SK-N-SH treated with all-trans-retinoic acid at 6 μM for 48 hours (cell line): ENCODE measurements around the gene OSBPL9.

ENCODE experiments used
- ARNTL ChIP-seq: fragments of 450-650 bp; formaldehyde crosslinking; IDR thresholded peaks from 2 replicates; pipeline ENCODE4 v1.5.0; 2020; ENCODE audit warnings: low read depth, mild to moderate bottlenecking, moderate library complexity, borderline replicate concordance
- CSDC2 ChIP-seq: fragments of 250-450 bp; sonication (Bioruptor Pico); IDR thresholded peaks from 2 replicates; pipeline ENCODE4 v1.5.0; 2020; ENCODE audit warnings: mild to moderate bottlenecking, moderate library complexity
- ISL1 ChIP-seq: fragments of 250-450 bp; sonication (Bioruptor Pico); IDR thresholded peaks from 2 replicates; pipeline ENCODE4 v2.1.2; 2022; ENCODE audit warnings: mild to moderate bottlenecking, moderate library complexity
- OSR1 ChIP-seq: fragments of 250-450 bp; sonication (Bioruptor Pico); IDR thresholded peaks from 2 replicates; pipeline ENCODE4 v1.8.0; 2022; ENCODE audit warnings: moderate library complexity, mild to moderate bottlenecking, inconsistent platforms
- SNAI2 ChIP-seq: fragments of 250-450 bp; sonication (Bioruptor Pico); IDR thresholded peaks from 2 replicates; pipeline ENCODE4 v1.5.0; 2020; ENCODE audit warnings: mild to moderate bottlenecking, moderate library complexity
- ZFP30 ChIP-seq: fragments of 450-650 bp; formaldehyde crosslinking; IDR thresholded peaks from 2 replicates; pipeline ENCODE4 v1.5.0; 2022; ENCODE audit warnings: mild to moderate bottlenecking, moderate library complexity
- ZNF565 ChIP-seq: fragments of 450-650 bp; formaldehyde crosslinking; conservative IDR thresholded peaks from 2 replicates; pipeline ENCODE4 v1.5.0; 2020; ENCODE audit warnings: low read depth, mild to moderate bottlenecking, moderate library complexity
- TF ChIP-seq, protein P1 (sequence below): fragments of 250-450 bp; sonication (Bioruptor Pico); IDR thresholded peaks from 2 replicates; pipeline ENCODE4 v1.5.1; 2021; ENCODE audit warnings: mild to moderate bottlenecking, moderate library complexity
- TF ChIP-seq, protein P2 (sequence below): fragments of 250-450 bp; sonication (Bioruptor Pico); IDR thresholded peaks from 2 replicates; pipeline ENCODE4 v1.5.0; 2020; ENCODE audit warnings: mild to moderate bottlenecking, moderate library complexity
- TF ChIP-seq, protein P3 (sequence below): fragments of 250-450 bp; sonication (Bioruptor Pico); IDR thresholded peaks from 2 replicates; pipeline ENCODE4 v1.8.0; 2020; ENCODE audit warnings: mild to moderate bottlenecking, moderate library complexity, borderline replicate concordance

DNA sequence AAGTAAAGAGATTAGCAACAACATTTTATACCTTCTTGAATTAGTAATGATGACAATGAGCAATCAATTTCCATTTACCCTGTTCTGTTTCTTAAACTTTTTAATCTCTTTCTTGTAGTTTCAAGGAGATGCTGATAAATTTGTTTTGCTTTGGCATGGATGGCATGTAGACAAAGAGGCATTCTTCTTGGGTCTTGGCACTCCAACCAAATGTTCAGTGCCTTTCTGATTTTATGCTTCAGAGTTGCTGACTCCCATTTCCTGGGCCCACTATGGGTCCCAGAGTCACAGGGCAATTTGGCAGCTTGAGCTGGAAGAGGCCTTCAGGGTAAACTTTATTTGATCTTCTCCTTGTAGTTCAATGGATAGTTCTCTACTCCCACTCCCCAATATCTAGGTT is 42.1 kb upstream of the OSBPL9 start:
- TF ChIP-seq ZNF565 (CRISPR knock-in tag) (no peak), ISL1 (no peak), SNAI2 (no peak), CSDC2 (no peak), ZFP30 (CRISPR knock-in tag) (no peak), ARNTL (CRISPR knock-in tag) (no peak), OSR1 (no peak)
- TF ChIP-seq, protein P1, sequence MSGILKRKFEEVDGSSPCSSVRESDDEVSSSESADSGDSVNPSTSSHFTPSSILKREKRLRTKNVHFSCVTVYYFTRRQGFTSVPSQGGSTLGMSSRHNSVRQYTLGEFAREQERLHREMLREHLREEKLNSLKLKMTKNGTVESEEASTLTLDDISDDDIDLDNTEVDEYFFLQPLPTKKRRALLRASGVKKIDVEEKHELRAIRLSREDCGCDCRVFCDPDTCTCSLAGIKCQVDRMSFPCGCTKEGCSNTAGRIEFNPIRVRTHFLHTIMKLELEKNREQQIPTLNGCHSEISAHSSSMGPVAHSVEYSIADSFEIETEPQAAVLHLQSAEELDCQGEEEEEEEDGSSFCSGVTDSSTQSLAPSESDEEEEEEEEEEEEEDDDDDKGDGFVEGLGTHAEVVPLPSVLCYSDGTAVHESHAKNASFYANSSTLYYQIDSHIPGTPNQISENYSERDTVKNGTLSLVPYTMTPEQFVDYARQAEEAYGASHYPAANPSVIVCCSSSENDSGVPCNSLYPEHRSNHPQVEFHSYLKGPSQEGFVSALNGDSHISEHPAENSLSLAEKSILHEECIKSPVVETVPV = no peak
- TF ChIP-seq, protein P2, sequence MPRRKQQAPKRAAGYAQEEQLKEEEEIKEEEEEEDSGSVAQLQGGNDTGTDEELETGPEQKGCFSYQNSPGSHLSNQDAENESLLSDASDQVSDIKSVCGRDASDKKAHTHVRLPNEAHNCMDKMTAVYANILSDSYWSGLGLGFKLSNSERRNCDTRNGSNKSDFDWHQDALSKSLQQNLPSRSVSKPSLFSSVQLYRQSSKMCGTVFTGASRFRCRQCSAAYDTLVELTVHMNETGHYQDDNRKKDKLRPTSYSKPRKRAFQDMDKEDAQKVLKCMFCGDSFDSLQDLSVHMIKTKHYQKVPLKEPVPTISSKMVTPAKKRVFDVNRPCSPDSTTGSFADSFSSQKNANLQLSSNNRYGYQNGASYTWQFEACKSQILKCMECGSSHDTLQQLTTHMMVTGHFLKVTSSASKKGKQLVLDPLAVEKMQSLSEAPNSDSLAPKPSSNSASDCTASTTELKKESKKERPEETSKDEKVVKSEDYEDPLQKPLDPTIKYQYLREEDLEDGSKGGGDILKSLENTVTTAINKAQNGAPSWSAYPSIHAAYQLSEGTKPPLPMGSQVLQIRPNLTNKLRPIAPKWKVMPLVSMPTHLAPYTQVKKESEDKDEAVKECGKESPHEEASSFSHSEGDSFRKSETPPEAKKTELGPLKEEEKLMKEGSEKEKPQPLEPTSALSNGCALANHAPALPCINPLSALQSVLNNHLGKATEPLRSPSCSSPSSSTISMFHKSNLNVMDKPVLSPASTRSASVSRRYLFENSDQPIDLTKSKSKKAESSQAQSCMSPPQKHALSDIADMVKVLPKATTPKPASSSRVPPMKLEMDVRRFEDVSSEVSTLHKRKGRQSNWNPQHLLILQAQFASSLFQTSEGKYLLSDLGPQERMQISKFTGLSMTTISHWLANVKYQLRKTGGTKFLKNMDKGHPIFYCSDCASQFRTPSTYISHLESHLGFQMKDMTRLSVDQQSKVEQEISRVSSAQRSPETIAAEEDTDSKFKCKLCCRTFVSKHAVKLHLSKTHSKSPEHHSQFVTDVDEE = no peak
- TF ChIP-seq, protein P3, sequence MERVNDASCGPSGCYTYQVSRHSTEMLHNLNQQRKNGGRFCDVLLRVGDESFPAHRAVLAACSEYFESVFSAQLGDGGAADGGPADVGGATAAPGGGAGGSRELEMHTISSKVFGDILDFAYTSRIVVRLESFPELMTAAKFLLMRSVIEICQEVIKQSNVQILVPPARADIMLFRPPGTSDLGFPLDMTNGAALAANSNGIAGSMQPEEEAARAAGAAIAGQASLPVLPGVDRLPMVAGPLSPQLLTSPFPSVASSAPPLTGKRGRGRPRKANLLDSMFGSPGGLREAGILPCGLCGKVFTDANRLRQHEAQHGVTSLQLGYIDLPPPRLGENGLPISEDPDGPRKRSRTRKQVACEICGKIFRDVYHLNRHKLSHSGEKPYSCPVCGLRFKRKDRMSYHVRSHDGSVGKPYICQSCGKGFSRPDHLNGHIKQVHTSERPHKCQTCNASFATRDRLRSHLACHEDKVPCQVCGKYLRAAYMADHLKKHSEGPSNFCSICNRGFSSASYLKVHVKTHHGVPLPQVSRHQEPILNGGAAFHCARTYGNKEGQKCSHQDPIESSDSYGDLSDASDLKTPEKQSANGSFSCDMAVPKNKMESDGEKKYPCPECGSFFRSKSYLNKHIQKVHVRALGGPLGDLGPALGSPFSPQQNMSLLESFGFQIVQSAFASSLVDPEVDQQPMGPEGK = no peak
